Neuronal stem cell (in vitro differentiated cells): ENCODE results near the gene SYCE3.

ENCODE experiments used
- DNase-seq: peaks from one replicate; pipeline ENCODE4 v3.0.0-alpha.2; 2013; ENCODE audit warnings: low spot score
- H2AFZ ChIP-seq: one replicate; pipeline ENCODE4 v1.6.1; 2013; ENCODE audit warnings: mild to moderate bottlenecking, low read length, inconsistent platforms
- H2AK5ac ChIP-seq: 2 replicates; pipeline ENCODE4 v1.6.1; 2013; ENCODE audit warnings: low read depth, mild to moderate bottlenecking, inconsistent platforms, low read length, moderate library complexity, mixed read lengths
- H2BK120ac ChIP-seq: 2 replicates; pipeline ENCODE4 v1.6.1; 2013; ENCODE audit warnings: low read depth, mild to moderate bottlenecking, inconsistent platforms, low read length, moderate library complexity, mixed read lengths
- H2BK12ac ChIP-seq: one replicate; pipeline ENCODE4 v1.6.1; 2013; ENCODE audit warnings: low read length, inconsistent platforms
- H2BK15ac ChIP-seq: 2 replicates; pipeline ENCODE4 v1.6.1; 2013; ENCODE audit warnings: mild to moderate bottlenecking, low read length, inconsistent platforms, mixed read lengths
- H2BK5ac ChIP-seq: one replicate; pipeline ENCODE4 v1.6.1; 2013; ENCODE audit warnings: inconsistent platforms, mild to moderate bottlenecking, low read length, moderate library complexity
- H3K14ac ChIP-seq: one replicate; pipeline ENCODE4 v1.6.1; 2013; ENCODE audit warnings: low read length, inconsistent platforms
- H3K18ac ChIP-seq: 2 replicates; pipeline ENCODE4 v1.6.1; 2013; ENCODE audit warnings: low read length, inconsistent platforms
- H3K23ac ChIP-seq: 2 replicates; pipeline ENCODE4 v1.6.1; 2013; ENCODE audit warnings: low read depth, mild to moderate bottlenecking, mixed read lengths, low read length, inconsistent platforms; ENCODE audit not compliant: poor library complexity
- H3K27ac ChIP-seq: replicated peaks from 3 replicates; pipeline ENCODE4 v1.5.1; 2013; ENCODE audit warnings: low read length, inconsistent platforms
- H3K27me3 ChIP-seq, 3 experiments: 2 replicates each; pipeline ENCODE4 v1.6.1; 2013; ENCODE audit warnings: low read length in 3 of 3, mild to moderate bottlenecking in 2 of 3, inconsistent platforms in 1 of 3, low read depth in 1 of 3, mixed read lengths in 1 of 3, moderate library complexity in 1 of 3; ENCODE audit not compliant: control insufficient read depth in 3 of 3, insufficient read depth in 3 of 3
- H3K36me3 ChIP-seq, 2 donors: replicated peaks in 1 of 2; 2 replicates each; pipeline ENCODE4 v1.6.1; 2013; ENCODE audit warnings: low read length in 2 of 2; ENCODE audit not compliant: control insufficient read depth in 2 of 2, insufficient read depth in 2 of 2
- H3K4ac ChIP-seq: 2 replicates; pipeline ENCODE4 v1.6.1; 2013; ENCODE audit warnings: inconsistent platforms, mild to moderate bottlenecking, low read length, moderate library complexity
- H3K4me1 ChIP-seq, 2 donors: 1 replicate in 1 of 2; 2 replicates in 1 of 2; pipeline ENCODE4 v1.6.1; 2013; ENCODE audit warnings: low read length in 2 of 2, low read depth in 1 of 2; ENCODE audit not compliant: control insufficient read depth in 2 of 2, insufficient read depth in 1 of 2
- H3K4me2 ChIP-seq: one replicate; pipeline ENCODE4 v1.6.1; 2013; ENCODE audit warnings: mild to moderate bottlenecking, low read length, inconsistent platforms; ENCODE audit not compliant: insufficient read depth, poor library complexity, severe bottlenecking
- H3K4me3 ChIP-seq, 2 donors: 2 replicates each; pipeline ENCODE4 v1.5.1; 2013; ENCODE audit warnings: low read length in 2 of 2, mild to moderate bottlenecking in 2 of 2, inconsistent platforms in 1 of 2, moderate library complexity in 1 of 2
- H3K79me1 ChIP-seq: one replicate; pipeline ENCODE4 v1.6.1; 2013; ENCODE audit warnings: low read depth, mild to moderate bottlenecking, inconsistent platforms, low read length, moderate library complexity
- H3K9ac ChIP-seq: one replicate; pipeline ENCODE4 v1.6.1; 2013; ENCODE audit warnings: mild to moderate bottlenecking, low read depth, low read length, inconsistent platforms; ENCODE audit not compliant: poor library complexity
- H3K9me3 ChIP-seq, 2 donors: replicated peaks in 1 of 2; 2 replicates each; pipeline versions ENCODE3 to v1.6.1; 2013; ENCODE audit warnings: low read length in 2 of 2, mild to moderate bottlenecking in 2 of 2, inconsistent platforms in 1 of 2, low read depth in 1 of 2, mixed read lengths in 1 of 2, moderate library complexity in 1 of 2; ENCODE audit not compliant: control insufficient read depth in 2 of 2, insufficient read depth in 1 of 2
- H4K8ac ChIP-seq: one replicate; pipeline ENCODE4 v1.6.1; 2013; ENCODE audit warnings: low read depth, mild to moderate bottlenecking, inconsistent platforms, low read length, moderate library complexity
- H4K91ac ChIP-seq: one replicate; pipeline ENCODE4 v1.6.1; 2013; ENCODE audit warnings: low read length, low read depth, mild to moderate bottlenecking, inconsistent platforms; ENCODE audit not compliant: poor library complexity
- WGBS, 2 donors: extraction: QIAGEN DNeasy Blood & Tissue Kit; methylation state at CpG; one replicate each; pipeline ENCODE4 v1.1.7; 2013; ENCODE audit warnings: missing lambda C conversion rate in 2 of 2, mixed read lengths in 1 of 2; ENCODE audit not compliant: insufficient read length in 2 of 2, insufficient replicate concordance in 1 of 2; ENCODE audit errors: extremely low coverage in 2 of 2; 5-methylcytosine and 5-hydroxymethylcytosine counted together

SYCE3 gene

GRCh38 chr22:50545522-50546325, 17.0 kb downstream of the SYCE3 start, which contains the start of gene KLHDC7B:
TSS of gene KLHDC7B (plus strand) at chr22:50545899. CDS start at chr22:50546244, 345 bp downstream.
- Histone ChIP-seq H3K36me3 (no peaks in the 10 kb centered on the region), H3K4me3 (no peak within 1 kb of the TSS), H2BK12ac (peak within 1 kb of the TSS; percentile 84), H3K9ac (no peak within 1 kb of the TSS), H3K23ac (peak within 1 kb of the TSS; percentile 65), H2BK15ac (peak within 1 kb of the TSS; percentile 49), H3K79me1 (no peaks in the 10 kb centered on the region), H3K4ac (peak within 1 kb of the TSS; percentile 37), H4K91ac (peak within 1 kb of the TSS; percentile 43), H2BK5ac (peak within 1 kb of the TSS; percentile 24), H3K4me1 (no peaks in the 10 kb centered on the region), H3K14ac (peak within 1 kb of the TSS; percentile 82), H3K4me2 (no peak within 1 kb of the TSS), H4K8ac (no peak within 1 kb of the TSS), H2BK120ac (no peak within 1 kb of the TSS), H3K9me3 (no peaks in the 10 kb centered on the region), H2AK5ac (peak within 1 kb of the TSS; percentile 94), H3K18ac (peak within 1 kb of the TSS; percentile 28), H2AFZ (no peak within 1 kb of the TSS), H3K27me3 (peaks cover 0 to 26% (median 13%) of the 10 kb centered on the region in 3 experiments), H3K27ac (no peak within 1 kb of the TSS)
- WGBS, 2 donors, result no CpG with 5 or more reads among the region's 10 CpGs
- no peak for DNase-seq

GRCh38 chr22:50544746-50545253, 17.9 kb downstream of the SYCE3 start:
- Histone ChIP-seq H3K36me3 (no peaks in the 10 kb centered on the region), H3K9me3 (no peaks in the 10 kb centered on the region), H2AK5ac (no peak overlapping the region), H3K4ac (no peak overlapping the region), H2BK5ac (no peak overlapping the region), H3K23ac (no peak overlapping the region), H3K4me1 (no peaks in the 10 kb centered on the region), H4K8ac (no peak overlapping the region), H3K9ac (no peak overlapping the region), H3K4me2 (no peak overlapping the region), H3K4me3 (no peak overlapping the region), H3K79me1 (no peaks in the 10 kb centered on the region), H3K27ac (no peak overlapping the region), H2AFZ (peak overlapping the region; percentile 76), H2BK120ac (no peak overlapping the region), H2BK15ac (no peak overlapping the region), H3K27me3 (peaks cover 0 to 19% (median 13%) of the 10 kb centered on the region in 3 experiments), H2BK12ac (no peak overlapping the region), H4K91ac (no peak overlapping the region), H3K14ac (no peak overlapping the region), H3K18ac (no peak overlapping the region)
- no CpG with 5 or more reads among the region's 5 CpGs for WGBS, 2 donors
- DNase-seq, result no peak

GRCh38 chr22:50544078-50544745, 18.5 kb downstream of the SYCE3 start:
- Histone ChIP-seq H2BK120ac (no peak overlapping the region), H2BK15ac (no peak overlapping the region), H3K9ac (no peak overlapping the region), H4K8ac (peak overlapping the region; percentile 17), H3K36me3 (no peaks in the 10 kb centered on the region), H3K4me3 (peak overlapping the region in 1 of 2 donors; percentile 51), H3K27me3 (peaks cover 0 to 19% (median 13%) of the 10 kb centered on the region in 3 experiments), H2BK5ac (no peak overlapping the region), H2AFZ (peak overlapping the region; percentile 76), H3K79me1 (no peaks in the 10 kb centered on the region), H3K27ac (no peak overlapping the region), H3K14ac (no peak overlapping the region), H4K91ac (no peak overlapping the region), H3K4me1 (no peaks in the 10 kb centered on the region), H2AK5ac (no peak overlapping the region), H3K23ac (peak overlapping the region; percentile 31), H3K4me2 (peak overlapping the region; percentile 40), H3K4ac (no peak overlapping the region), H2BK12ac (no peak overlapping the region), H3K18ac (peak overlapping the region; percentile 48), H3K9me3 (no peaks in the 10 kb centered on the region)
- WGBS, 2 donors, result no CpG with 5 or more reads among the region's 52 CpGs
- DNase-seq, result peak; percentile 69

- no peak overlapping the region for H2AFZ ChIP-seq
- H3K18ac ChIP-seq, result no peak overlapping the region
- no peak overlapping the region for H3K14ac ChIP-seq
- H3K23ac ChIP-seq, result no peak overlapping the region
- no peak overlapping the region for H2BK12ac ChIP-seq
- H3K9me3 ChIP-seq, result no peaks in the 10 kb centered on the region
- H3K4me3 ChIP-seq, result no peak overlapping the region
- H3K9ac ChIP-seq, result peak overlapping the region; percentile 47
- no peak overlapping the region for H4K91ac ChIP-seq
- H2BK120ac ChIP-seq, result no peak overlapping the region
- no peaks in the 10 kb centered on the region for H3K36me3 ChIP-seq
- DNase-seq, result no peak
- no peak overlapping the region for H2BK5ac ChIP-seq
- H3K27ac ChIP-seq, result no peak overlapping the region
- H3K4me1 ChIP-seq, result no peaks in the 10 kb centered on the region
- WGBS, 2 donors, result no CpG with 5 or more reads among the region's 19 CpGs
- H3K4me2 ChIP-seq, result no peak overlapping the region
- no peak overlapping the region for H2BK15ac ChIP-seq
- H3K4ac ChIP-seq, result no peak overlapping the region
- peaks cover 0 to 19% (median 13%) of the 10 kb centered on the region in 3 experiments for H3K27me3 ChIP-seq
- H4K8ac ChIP-seq, result no peak overlapping the region
- H3K79me1 ChIP-seq, result no peaks in the 10 kb centered on the region
- no peak overlapping the region for H2AK5ac ChIP-seq
Measured at GRCh38 chr22:50542416-50542927, 20.2 kb downstream of the SYCE3 start.
